HT-29 (cell line): Measurements from ENCODE around the gene ABCA4. TPM values are rescaled to one million over a fixed set of nuclear protein-coding genes. Genes with fewer than 3 reads are reported as not detected.
"Not testable (repeated sequence)": the region's sequence is repeated elsewhere in the genome, so short reads cannot be mapped to it uniquely, and the experiment has no call there.

Experiments
- DNase-seq: peaks from one replicate; pipeline ENCODE4 v3.0.0-alpha.2; 2015; ENCODE audit warnings: low spot score
- total RNA-seq: library from RNA; depleted of rRNA; stranded (reverse); fragments of >200 nt; shearing (Covaris generic); gene quantifications from 2 replicates; pipeline ENCODE4 v1.2.3, GENCODE V29; 2014

Gene ABCA4
- total RNA-seq, 1 experiment from 2014 or later: not detected

DNA sequence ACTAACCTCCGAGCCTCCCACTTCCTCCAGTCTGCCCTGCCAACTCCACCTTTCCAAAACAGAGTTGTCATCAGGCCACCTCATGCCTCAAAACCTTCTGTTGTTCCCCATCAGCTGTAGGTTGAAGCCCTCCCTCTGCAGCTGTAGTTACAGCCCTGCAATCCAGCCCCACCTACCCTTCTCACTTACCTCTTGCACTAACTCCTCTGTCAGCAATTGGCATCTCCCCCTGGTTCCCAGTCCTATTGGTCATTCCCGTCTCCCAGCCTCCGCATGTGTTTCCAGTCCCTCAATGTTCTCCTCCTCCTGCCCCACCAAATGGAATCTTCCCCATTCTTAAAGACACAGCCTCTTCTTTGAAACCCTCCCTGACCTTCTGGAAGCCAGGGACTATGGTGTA is 111.6 kb downstream of the ABCA4 start:
- DNase-seq: no peak

DNA sequence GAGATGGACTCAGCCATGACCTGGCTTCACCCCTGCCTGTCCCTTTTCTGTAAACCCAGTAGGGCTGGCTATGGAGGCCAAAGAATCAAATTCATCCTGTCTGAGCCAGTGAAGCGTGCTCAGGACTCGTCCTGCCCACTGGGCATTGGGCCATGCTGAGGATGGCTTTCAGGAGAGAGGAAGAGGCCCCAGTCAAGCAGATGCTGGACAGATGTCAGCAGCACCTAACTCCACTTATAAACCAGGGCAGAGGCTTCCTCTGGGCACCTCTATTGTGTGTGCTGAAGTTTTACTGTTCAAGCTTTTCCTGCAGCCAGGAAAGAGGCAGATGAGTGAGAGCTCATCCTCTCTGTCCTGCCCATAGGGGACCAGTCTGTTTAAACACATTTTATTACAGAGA is 114.3 kb downstream of the ABCA4 start:
- no peak for DNase-seq

DNA sequence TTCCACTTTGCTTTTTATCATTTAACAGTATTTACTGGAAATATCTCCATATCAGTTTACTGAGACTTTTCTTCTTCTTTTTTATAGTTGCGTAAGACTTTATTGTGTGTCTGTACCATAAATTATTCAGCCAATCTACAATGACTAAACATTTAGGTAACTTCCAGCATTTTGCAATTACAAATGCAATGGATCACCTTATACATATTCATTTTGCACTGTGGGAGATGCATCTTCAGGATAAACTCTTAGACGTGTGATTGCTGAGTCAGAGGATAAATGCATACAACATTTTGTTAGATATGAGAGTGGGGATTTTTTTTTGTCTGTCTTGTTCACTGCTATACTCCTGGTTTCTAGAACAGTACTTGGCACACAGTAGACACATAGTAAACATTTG is 116.0 kb downstream of the ABCA4 start:
- no peak for DNase-seq

DNA sequence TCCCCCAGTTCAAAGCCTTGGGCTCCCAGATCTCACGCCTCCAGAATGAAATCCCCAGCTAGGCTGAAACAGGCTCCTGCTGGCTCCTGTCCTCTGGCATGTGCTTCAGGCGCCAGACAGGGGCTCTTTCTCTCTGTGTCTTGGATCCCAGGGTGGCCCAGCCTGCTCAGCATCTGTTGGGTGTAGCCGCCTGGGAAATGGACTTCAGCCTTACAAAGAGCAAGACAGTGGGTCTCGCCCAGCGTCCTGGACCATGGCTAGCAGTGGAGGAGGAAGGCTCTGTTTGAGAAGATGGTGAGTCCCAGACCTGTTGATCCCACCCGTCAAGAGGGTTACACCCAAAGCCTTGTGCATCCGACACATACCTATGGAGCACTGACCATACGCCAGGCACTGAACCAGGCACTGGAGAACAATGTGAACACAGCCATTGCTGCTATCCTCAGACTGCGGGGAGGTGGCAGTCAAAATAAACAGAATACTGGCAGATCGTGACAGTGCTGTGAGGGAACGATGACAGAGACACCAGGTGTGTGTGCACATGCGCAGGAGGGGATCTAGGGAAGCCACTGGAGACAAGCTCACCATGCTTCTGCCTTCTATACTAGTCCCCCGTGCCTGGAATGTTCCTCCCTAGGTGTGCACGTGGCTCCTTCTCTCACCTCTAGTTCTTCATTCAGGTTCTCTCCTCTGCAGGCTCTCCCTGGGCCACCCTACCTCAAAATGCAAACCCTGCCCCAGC is 118.7 kb downstream of the ABCA4 start:
- no peak for DNase-seq

DNA sequence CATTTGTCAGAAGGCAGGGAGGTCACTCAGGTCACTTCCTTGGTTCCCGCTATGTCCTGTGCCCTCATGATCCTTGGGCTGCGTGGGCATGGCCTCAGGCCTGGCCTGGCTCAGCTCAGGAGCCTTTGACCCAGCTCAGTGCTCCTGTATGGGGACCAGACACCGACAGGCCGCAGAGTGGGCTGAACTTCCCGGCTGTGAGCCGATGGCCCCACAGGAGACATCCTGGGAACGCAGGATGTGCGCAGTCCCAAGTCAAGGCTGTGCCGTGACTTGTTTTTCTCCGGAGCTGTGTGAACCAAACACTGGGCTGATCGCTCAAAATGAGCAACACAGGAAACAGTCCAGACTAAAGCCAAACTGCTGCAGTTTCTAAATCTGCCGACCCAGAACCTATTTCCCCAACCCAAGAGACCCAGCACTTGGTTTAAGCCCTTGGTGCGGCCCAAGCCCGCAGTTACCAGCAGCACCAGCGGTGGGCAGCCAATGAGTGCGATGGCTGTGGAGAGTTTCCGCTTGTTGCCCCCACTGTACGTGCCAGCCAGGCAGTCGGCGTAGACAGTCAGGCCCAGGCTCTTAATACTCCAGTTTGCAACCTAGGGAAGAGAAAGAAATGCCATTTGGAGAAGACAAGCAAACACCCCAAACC is 119.4 kb downstream of the ABCA4 start:
- no peak for DNase-seq

DNA sequence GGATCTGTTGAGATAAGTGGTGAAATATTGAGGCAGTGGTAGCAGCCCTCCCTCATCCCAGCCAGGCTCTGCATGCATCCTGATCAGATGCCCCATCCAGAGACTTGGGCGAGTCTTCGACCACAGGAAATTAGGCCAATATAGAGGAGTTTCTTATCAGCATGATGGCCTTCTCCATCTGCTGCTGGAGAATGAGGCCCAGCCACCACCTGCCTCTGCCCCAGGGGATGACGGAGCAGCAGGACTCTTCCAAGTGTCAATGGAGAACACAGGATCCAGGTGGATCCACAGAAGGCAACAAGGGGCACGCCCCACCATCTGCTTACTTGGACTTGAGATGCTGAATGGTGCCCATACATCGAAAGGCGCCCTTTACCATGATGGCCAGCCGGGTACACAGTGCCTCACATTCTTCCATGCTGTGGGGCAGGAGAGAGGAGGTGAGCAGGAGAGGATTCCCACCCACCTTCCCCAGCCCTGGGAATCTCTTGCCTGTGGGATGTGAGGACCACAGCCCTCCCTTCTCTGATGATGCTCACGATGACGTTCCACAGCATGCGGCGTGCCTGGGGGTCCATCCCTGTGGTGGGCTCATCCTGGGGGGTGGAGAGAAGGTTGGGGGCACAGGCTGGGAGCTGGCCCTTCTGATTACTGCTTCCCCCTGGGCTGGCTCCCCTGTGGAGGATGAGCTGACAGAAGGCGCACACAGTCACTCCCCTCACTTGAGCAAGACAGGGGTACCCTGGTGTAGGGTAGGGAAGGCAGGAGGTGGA is 120.3 kb downstream of the ABCA4 start:
- DNase-seq: no peak

DNA sequence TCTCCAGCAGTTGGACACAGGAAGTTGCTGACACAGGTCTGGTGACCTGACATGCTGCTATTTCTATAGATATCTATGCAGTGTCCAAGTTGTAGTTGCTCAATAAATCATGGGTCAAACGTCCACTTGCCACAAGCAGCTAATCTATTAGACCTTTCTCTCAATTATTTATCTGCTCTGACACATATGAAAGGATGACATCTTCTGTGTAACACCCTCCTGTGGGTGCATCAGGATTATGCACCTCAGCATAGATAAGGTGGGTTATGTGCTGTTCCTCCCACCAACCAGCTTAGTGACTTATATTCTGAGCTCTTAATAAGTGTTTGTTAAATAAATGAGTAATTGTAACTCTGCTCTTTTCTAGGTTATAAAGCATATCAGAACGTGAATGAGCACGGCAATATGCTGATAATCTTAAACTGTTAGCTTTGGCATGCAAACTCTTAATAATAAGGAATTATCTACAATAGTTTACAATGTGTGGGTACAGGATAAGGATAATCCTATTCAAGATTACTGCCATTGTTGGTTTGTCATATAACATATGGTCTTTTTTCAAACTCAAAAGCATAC is 121.0 kb downstream of the ABCA4 start:
- no peak for DNase-seq

DNA sequence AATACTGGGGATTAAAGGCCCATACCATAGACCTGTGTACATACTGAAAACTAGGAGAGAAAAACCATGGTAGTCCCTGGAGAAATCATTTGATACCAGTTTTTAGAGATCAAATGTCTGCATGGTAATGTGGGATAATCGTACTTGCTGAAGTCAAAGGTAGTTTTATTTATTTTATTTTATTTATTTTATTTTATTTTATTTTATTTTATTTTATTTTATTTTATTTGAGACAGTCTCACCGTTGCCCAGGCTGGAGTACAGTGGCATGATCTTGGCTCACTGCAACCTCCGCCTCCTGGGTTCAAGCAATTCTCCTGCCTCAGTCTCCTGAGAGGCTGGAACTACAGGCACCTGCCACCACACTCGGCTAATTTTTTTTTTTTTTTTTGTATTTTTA is 122.4 kb downstream of the ABCA4 start:
- DNase-seq: not testable (repeated sequence)

DNA sequence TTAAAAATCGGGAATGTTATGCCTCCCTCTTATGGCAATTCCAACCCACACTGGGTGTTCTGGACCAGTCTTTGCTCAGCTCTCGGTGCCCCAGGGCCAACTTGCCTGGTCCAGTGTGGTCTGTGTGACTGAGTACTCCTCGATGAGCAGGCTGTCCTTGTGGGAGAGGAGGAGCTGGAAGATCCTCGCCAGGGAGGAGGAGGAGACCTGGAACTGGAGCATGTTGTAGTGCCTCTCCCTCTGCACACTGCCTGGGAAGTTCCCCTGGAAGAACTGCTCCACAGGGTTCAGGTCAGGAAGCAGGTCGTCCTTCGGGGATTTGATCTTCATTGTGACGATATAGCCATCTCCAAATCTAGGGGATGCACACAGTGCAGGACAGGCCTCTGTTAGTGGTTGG is 123.2 kb downstream of the ABCA4 start:
- DNase-seq: no peak

DNA sequence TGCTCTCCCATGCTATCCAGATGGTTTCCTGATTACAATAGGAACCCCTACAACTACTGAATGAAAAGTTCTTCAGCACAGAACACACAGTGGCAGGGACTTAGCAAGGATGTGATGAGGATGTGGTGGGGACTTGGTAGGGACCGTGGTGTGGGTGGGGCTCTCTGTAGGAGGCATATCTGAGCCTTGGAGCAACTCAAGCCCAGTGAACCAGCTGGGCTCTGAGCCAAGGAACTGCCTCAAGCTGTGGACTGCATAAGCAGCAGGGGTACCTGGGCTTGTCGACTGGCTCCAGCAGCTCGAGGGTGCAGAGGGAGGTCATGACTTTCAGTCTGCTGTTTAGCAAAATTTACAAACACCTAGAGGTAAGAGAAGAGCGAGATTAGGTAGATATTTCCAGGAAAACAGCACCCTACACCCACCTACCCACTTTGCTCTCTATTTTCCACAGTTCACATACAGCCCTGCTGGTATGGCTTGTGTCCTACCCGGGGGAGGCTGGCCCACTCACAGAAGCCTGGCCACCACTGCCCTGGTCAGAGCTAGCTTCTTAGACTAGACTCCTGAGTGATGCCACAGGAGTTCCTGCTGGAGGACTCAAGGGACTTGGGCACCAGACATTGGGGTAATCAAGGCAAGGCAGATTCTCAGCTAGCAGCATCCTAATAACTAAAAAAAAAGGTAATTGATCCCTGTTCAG is 125.0 kb downstream of the ABCA4 start:
- no peak for DNase-seq

DNA sequence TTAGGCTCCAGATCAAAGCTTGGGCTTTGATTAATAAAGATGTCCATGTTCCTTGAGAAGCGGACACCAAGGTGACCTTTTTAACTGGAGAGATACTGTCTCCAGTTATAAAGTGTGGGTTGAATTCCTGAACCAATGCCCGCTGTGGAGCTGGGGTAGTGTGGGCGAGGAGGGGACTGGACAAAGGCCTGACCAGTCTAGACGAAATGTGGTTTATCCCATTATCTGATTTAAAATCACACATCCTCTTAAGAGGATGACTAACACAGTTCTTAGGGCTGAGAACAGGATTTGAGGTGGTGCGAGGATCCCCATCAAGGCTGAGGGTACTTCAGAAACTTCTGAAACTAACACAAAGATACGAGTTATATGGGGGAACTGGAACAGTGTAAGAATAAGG is 127.2 kb downstream of the ABCA4 start:
- DNase-seq: no peak

DNA sequence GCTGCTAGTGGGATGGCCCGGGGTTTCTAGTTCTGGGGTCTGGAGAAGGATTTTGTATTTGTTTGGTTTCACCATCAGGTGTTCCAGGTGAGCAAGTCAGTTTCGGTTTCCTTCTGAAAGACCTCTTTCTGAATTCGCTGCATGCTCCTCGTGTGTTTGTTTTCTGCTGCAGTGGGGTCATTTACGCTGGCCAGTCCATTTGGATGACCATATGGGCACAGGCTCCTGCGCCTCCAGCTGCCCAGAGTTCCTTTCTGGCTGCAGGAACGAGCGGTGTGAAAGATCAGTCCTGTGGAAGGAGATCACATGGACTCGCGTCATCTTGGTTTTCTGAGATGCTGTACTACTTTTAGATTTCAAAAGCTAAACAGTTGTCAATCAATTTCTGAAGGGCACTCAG is 128.0 kb downstream of the ABCA4 start:
- no peak for DNase-seq

DNA sequence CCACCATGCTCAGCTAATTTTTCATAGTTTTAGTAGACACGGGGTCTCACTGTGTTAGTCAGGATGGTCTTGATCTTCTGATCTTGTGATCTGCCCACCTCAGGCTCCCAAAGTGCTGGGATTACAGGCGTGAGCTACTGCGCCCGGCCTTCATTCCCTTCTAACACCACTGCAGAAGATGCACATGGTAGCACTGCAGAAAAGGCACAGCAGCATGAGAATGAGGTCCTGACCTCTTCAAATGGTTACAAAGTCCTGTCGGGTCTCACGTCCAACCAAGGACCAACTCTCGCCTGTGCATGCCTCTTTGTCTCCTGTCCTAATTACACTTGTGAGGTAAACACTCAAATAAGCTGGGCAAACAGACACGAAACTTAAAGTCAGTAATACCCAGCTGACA is 128.8 kb downstream of the ABCA4 start:
- no peak for DNase-seq

DNA sequence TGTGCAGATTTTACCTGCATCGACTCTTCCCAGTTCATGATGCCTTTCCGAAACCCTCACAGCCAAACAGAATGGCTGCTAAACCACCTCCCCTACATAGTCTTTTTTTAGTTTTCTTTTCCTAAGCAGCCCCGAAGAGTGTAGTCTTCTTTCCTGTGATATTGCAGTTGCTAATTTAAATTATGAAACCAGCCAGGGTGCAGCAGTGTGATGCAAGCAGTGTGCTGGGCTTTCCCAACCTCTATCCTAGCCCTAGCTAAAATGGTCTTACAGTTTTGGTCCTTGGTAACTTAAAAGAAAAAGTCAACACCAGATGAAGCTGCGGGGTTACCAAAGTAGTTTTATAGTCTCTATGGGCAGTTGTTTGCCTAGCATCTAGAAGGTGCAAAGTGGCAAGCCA is 129.7 kb downstream of the ABCA4 start:
- DNase-seq: no peak

DNA sequence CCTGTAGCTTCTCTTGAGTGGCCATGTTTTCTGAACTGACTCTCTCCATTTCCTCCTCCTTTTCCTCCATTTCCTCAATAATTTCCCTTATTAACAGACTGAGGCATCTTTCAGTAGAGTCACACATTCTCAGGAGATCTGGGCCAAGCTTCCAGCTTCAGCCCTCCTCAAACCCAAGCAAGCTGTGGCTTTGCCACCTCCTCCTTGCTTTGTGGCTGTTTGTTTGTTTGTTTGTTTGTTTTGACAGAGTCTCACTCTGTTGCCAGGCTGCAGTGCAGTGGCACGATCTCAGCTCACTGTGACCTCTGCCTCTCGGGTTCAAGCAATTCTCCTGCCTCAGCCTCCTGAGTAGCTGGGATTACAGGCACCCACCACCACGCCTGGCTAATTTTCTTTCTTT is 130.5 kb downstream of the ABCA4 start:
- not testable (repeated sequence) for DNase-seq

DNA sequence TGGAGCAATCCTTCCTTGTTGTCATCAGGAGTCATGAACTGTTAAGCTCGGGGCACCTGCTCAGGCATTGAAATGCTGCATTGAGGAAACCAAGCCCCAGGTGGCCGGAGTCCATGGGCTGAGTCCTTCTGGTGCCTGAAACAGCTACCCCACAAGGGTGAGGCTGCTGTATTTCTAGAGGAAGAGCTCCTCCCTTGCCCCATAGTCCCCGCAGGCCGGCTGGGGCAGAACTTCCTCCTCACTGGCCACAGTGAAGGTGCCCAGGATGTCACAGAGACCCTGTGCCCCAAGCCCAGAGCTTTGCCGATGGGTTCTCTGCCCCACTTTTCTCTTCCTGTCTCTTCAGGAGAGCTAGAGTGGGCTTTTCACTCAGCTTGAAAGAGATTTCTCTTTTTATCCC is 130.9 kb downstream of the ABCA4 start:
- no peak for DNase-seq

DNA sequence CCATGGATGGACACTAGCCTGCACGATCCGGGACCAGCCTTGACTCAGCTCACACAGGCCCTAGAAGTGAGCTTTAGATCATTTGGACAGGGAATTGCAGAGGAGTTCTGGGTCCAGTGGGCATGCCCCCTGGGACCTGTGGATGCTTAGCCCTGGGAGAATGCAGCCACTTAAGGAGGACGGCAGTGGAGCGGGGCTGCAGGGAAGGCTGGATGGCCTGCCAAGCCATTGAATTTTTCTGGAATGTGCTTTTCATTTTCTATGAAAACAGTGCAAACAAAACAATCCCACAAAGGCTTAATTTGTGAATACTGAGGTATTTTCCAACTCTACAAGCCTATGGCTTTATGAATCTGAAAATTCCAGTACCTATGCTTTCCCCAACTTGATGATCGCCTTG is 131.3 kb downstream of the ABCA4 start:
- no peak for DNase-seq

DNA sequence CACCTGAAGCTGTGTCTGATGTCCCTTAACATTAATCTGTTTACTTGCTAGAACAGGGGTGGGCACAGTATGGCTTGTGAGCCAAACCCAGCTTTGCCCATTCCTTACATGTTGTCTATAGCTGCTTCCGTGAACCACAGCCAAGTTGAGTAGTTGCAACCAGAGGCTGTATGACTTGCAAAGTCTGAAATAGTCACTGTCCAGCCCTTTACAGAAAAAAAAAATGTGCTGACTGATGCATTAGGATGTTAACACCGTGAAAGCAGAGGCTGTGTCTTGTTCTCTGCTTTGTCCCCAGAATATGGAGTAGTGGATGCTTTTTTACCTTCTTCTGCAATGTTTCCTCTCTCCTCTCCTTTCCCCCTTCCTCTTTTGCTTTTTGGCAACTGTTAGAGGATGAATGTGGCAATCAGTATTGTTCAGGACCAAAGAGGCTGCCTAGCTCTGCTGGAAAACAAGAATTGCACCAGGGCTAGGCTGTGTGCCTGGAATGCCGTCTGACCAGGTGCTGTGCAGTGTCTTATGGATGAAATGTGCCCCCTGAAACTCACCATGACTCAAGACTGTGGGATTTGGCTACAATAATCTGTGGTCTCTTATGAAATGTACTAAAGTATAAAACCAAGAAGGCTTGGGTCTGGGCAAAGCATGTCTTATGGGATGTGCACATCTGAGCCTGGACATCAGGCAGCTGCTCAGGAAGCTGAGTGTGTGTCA is 132.2 kb downstream of the ABCA4 start:
- DNase-seq: no peak

DNA sequence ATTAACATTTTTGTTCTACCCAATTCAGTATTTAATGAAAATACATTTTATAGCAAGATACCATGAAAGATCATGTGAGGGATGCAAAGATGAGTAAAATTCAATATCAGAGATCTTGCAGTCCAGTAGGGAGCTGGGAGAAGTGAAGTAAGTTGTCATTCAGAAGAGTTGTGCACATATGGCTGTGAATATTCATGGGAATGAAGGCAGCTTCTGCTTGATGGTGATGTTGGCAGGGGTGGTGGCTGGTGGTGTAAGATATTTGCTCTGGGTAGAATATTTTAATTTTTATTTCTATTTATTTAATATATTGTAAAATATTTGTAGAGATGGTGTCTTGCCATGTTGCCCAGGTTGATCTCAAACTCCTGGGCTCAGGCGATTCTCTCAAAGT is 139.7 kb downstream of the ABCA4 start:
- DNase-seq: no peak

DNA sequence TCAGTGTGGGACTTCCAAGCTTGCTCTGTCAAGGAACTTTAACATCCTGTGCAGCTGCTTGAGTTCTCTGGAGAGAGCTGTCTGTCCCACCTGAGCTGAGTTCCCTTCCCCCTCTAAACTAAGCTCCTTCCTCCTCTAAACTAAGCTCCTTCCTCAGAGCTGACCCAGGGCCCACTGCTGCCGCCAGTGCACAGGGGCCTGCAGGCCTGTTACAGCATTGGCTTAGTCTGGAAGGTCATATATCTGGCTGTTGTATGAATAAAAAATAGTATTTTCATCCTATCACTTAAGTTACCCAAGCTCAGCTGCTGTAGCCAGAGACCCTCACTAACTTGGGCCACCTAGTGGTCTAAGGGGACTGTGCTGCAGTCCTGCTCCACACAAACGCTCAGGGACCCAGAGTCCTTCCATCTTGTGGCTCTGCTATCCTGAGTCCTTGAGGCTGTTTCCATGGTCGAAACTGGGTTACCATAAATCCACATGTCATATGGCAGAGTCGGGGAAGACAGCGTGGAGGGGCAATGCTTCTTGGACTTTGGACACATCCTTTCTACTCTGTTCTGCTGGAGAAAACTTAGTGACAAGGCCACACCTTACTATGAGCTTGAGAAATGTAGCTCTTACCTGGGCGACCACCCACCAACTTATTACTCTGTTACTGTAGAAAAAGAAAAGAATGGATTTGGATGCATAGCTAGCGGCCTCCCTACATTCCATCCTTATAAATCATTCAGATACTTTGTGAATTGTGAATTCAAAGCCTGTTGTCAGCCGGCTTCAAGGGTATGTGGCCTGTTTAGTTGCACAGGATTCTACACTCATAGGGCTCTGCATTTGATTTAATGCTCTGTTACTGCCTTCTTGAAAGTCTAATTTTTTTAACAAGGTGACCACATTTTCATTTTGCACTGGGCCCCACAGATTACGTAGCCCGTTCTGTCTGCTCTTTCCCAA is 140.4 kb downstream of the ABCA4 start:
- no peak for DNase-seq
